ENCODE measurements around the gene FASTK. TPM values are rescaled to one million over a fixed set of nuclear protein-coding genes. Genes with fewer than 3 reads are reported as not detected.

FASTK gene
- total RNA-seq, 1 donor: 87.2 TPM

DNA sequence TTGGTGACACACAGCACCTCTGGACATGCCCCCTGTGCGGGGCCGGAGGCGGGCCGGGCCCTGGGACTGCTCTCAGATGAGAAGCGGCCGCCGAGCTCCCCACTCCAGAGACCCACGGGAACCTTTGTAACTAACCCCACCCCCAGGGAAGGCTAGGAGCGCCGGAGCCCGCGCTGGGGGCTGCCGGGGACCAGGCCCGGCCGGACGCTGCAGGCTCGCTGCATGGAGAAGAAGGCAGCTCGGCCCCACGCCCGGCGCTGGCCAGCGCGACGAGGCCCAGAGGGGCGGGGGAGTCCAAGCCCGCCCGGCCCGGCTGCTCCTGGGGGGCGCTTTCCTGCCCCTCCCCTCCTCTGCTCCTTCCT, 42.2 kb upstream of the FASTK start:
- TF ChIP-seq, protein P1, sequence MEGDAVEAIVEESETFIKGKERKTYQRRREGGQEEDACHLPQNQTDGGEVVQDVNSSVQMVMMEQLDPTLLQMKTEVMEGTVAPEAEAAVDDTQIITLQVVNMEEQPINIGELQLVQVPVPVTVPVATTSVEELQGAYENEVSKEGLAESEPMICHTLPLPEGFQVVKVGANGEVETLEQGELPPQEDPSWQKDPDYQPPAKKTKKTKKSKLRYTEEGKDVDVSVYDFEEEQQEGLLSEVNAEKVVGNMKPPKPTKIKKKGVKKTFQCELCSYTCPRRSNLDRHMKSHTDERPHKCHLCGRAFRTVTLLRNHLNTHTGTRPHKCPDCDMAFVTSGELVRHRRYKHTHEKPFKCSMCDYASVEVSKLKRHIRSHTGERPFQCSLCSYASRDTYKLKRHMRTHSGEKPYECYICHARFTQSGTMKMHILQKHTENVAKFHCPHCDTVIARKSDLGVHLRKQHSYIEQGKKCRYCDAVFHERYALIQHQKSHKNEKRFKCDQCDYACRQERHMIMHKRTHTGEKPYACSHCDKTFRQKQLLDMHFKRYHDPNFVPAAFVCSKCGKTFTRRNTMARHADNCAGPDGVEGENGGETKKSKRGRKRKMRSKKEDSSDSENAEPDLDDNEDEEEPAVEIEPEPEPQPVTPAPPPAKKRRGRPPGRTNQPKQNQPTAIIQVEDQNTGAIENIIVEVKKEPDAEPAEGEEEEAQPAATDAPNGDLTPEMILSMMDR (IDR thresholded peaks at IDR 0.05; ENCODE audit: insufficient read depth, low read depth, low read length): no peak
- H3K4me3 ChIP-seq (ENCODE audit: low read depth, low read length): no peak overlapping the region
- no peak for DNase-seq (ENCODE audit: low read depth)

DNA sequence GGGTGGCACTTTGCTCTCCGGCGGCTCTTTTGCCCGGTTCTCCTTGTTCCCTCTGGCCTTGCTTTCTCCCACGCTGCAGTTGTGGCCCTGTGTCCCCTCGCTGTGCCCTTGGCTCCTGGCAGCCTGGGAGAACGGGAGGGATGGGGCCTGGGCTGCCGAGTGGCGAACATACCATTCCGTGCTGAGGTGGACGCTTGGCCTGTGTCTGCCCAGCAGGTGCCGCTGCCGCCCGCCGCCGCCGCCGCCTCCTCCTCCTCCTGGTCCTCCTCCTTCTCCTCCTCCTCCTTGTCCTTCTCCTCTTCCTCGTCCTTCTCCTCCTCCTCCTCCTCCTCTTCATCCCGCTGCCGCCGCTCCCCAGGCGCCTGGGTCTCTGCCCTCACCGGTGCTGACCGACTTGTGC, 41.7 kb upstream of the FASTK start:
- no peak for DNase-seq (ENCODE audit: low read depth)
- TF ChIP-seq, protein P1 (IDR thresholded peaks at IDR 0.05; ENCODE audit: insufficient read depth, low read depth, low read length): no peak
- H3K4me3 ChIP-seq (ENCODE audit: low read depth, low read length): no peak overlapping the region

DNA sequence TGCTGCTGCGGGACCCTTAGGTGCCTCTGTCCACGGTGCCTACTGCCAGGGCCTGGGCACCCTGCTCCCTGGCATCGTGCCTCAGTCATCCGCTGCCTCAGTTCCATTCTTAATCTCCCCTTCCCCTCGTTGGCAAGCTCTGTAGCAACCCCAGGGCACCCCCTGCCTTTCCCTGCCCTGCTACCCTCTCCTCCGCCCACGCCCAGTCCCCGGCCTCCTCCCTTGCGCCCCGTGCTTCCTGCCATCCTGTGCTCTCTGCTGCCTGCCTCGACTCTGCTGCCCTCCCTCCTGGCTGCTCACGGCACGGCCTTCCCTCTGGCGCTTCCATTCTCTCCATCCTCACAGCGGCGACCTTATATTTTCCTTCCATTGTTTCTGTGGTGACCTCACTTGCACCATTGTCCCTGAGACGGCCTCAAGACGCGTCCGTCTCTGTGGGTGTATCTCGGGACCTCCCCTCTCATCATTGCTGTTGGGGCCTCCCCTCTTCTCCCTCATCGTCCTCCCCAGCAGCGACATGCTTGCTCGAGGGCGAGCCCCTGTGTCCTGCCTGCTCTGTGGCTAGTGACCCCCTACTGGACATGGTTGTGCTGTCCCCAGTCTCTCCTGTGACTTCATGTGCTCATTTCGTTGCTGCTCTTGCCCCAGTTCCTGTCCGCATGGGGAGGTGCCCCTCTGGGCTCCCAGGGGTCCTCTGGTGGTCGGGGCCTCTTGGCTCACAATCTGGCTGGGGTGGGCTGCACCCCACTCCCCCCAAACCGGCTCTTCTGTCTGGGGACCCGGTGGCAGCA, 41.0 kb upstream of the FASTK start:
- no peak for DNase-seq (ENCODE audit: low read depth)
- TF ChIP-seq, protein P1 (IDR thresholded peaks at IDR 0.05; ENCODE audit: insufficient read depth, low read depth, low read length): no peak
- H3K4me3 ChIP-seq (ENCODE audit: low read depth, low read length): no peak overlapping the region

DNA sequence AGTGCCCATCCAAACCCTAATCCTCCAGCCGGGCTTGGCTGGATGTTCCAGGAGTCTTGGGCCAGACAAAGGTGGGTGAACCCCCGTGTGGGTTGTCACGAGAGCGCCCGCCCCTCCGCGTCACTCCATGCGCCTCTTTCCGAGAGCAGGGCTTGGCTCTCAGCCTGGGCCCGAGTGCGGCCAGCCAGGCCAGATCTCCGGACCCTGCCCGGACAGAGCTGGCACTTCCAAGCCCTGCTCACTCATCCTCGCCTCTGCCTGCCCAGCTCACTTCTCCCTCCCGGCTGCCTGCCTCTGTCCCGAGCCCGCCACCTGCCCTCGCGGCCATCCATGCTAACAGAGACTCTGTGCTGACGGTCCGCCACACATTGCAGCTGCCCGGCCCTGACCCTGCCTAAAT, 40.3 kb upstream of the FASTK start:
- TF ChIP-seq, protein P1 (IDR thresholded peaks at IDR 0.05; ENCODE audit: insufficient read depth, low read depth, low read length): no peak
- no peak overlapping the region for H3K4me3 ChIP-seq (ENCODE audit: low read depth, low read length)
- no peak for DNase-seq (ENCODE audit: low read depth)

DNA sequence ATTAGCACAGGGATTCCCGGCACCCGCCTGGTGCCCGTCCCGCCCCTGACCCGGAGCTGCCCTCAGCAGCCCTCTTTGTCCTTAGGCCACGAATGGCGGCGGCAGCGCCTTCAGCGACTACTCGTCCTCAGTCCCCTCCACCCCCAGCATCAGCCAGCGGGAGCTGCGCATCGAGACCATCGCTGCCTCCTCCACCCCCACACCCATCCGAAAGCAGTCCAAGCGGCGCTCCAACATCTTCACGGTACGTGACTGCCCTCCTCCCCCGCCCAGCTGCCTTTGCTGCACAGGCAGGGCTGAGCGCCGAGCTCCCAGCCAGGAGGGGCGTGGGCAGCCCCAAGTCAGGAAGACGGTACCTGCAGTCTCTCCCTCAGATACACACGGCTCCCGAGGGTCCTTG, 39.3 kb upstream of the FASTK start:
- no peak overlapping the region for H3K4me3 ChIP-seq (ENCODE audit: low read depth, low read length)
- no peak for DNase-seq (ENCODE audit: low read depth)
- TF ChIP-seq, protein P1 (IDR thresholded peaks at IDR 0.05; ENCODE audit: insufficient read depth, low read depth, low read length): no peak

DNA sequence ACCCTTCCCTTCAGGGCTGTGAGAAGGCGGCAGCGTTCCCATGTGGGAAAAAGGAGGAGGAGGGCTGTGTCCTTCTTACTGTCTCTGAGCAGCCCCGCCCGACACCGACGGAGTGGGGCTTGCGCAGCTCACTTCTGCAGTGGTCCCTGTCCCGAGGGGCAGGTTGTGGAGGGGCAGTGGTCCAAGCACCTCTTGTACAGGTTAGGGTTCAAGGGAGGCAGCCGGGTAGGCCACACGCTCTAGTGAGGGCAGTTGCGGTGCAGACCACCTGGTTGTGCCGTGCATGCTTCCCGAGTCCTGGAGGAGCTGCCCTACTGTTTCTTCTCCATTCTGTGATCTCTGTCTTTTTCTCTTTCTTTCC, 38.4 kb upstream of the FASTK start:
- H3K4me3 ChIP-seq (ENCODE audit: low read depth, low read length): no peak overlapping the region
- TF ChIP-seq, protein P1 (IDR thresholded peaks at IDR 0.05; ENCODE audit: insufficient read depth, low read depth, low read length): no peak
- DNase-seq (ENCODE audit: low read depth): no peak

All from fibroblast of villous mesenchyme (primary cell).